Measurements from ENCODE around the gene ZC3H4. TPM values are rescaled to one million over a fixed set of nuclear protein-coding genes. Genes with fewer than 3 reads are reported as not detected.

ZC3H4 gene
- total RNA-seq, 1 experiment from 2014 or later, result 105 TPM

- H3K9ac ChIP-seq (ENCODE audit: extremely low read depth, insufficient read length, low read length), result no peak overlapping the region
- H3K4ac ChIP-seq (ENCODE audit: low read depth, low read length), result no peak overlapping the region
- H3K27me3 Mint-ChIP-seq (ENCODE audit: low read depth), result no peaks in the 10 kb centered on the region
- no peaks in the 10 kb centered on the region for H3K9me3 ChIP-seq (ENCODE audit: control insufficient read depth, low read depth, low read length)
- no peak overlapping the region for H2BK12ac ChIP-seq (ENCODE audit: insufficient read length, low read depth, low read length)
- no peak overlapping the region for H2AFZ ChIP-seq (ENCODE audit: low read length)
- no peak overlapping the region for H3K56ac ChIP-seq (ENCODE audit: insufficient read length, low read depth, low read length)
- H3K4me3 Mint-ChIP-seq, result no peak overlapping the region
- peaks cover 3% of the 10 kb centered on the region for H3K79me1 ChIP-seq (ENCODE audit: insufficient read depth, low read depth, low read length, poor library complexity, severe bottlenecking)
- H3K27ac Mint-ChIP-seq, result peak overlapping the region in 2 of 3 experiments; percentile 21 to 60; a peak in 4 of 7 replicates
- no peaks in the 10 kb centered on the region for H3K9me3 Mint-ChIP-seq
- H3K79me2 ChIP-seq (ENCODE audit: insufficient read depth, low read length), result peaks cover 23% of the 10 kb centered on the region; the same call in 1 of the 2 replicates
- H3K27me3 ChIP-seq (ENCODE audit: insufficient read depth, low read length), result no peaks in the 10 kb centered on the region
- no peak overlapping the region for H3K14ac ChIP-seq (ENCODE audit: insufficient read depth, low read length)
- peaks cover 44 to 49% of the 10 kb centered on the region in 2 experiments for H3K4me1 Mint-ChIP-seq
- H3T11ph ChIP-seq (ENCODE audit: low read length), result no peak overlapping the region
- no peak overlapping the region for H4K8ac ChIP-seq (replicated peaks; ENCODE audit: insufficient read length, low read depth, low read length)
- H4K20me1 ChIP-seq (ENCODE audit: control insufficient read depth, insufficient read depth, insufficient read length), result no peaks in the 10 kb centered on the region
- H3K36me3 Mint-ChIP-seq (ENCODE audit: insufficient read depth in 1 of 3, low read depth in 3 of 3), result peaks cover 17 to 43% (median 36%) of the 10 kb centered on the region in 3 experiments
- H4K5ac ChIP-seq (ENCODE audit: insufficient read length, low read depth, low read length), result no peak overlapping the region
- H3K23ac ChIP-seq (ENCODE audit: insufficient read length, low read depth, low read length), result no peak overlapping the region
- no peak overlapping the region for H3K27ac ChIP-seq (ENCODE audit: insufficient read length, low read depth, low read length)
- peaks cover 15% of the 10 kb centered on the region for H3K23me2 ChIP-seq (ENCODE audit: insufficient read length, low read depth, low read length, poor library complexity, severe bottlenecking)
- no peak overlapping the region for H2BK5ac ChIP-seq (ENCODE audit: insufficient read length, low read length)
- no peak overlapping the region for H2AK5ac ChIP-seq (ENCODE audit: insufficient read length, low read length)
- no peak for DNase-seq
- no peak overlapping the region for H3K18ac ChIP-seq (ENCODE audit: insufficient read length, low read depth, low read length)
- H2BK20ac ChIP-seq (ENCODE audit: low read depth, low read length, poor library complexity, severe bottlenecking), result no peak overlapping the region
- H2BK120ac ChIP-seq (ENCODE audit: low read depth, low read length, poor library complexity, severe bottlenecking), result no peak overlapping the region
- no peak overlapping the region for H2BK15ac ChIP-seq (ENCODE audit: low read depth, low read length)
- H3K4me1 ChIP-seq (ENCODE audit: insufficient read depth, low read length), result peaks cover 11% of the 10 kb centered on the region
- H3K4me2 ChIP-seq (ENCODE audit: insufficient read depth, insufficient read length, low read length), result no peak overlapping the region
- H4K91ac ChIP-seq (ENCODE audit: insufficient read length, low read depth, low read length), result no peak overlapping the region
- WGBS (ENCODE audit: extremely low coverage, insufficient read length, low lambda C conversion rate), result no CpG with 5 or more reads among the region's 2 CpGs
- TF ChIP-seq, protein P1, sequence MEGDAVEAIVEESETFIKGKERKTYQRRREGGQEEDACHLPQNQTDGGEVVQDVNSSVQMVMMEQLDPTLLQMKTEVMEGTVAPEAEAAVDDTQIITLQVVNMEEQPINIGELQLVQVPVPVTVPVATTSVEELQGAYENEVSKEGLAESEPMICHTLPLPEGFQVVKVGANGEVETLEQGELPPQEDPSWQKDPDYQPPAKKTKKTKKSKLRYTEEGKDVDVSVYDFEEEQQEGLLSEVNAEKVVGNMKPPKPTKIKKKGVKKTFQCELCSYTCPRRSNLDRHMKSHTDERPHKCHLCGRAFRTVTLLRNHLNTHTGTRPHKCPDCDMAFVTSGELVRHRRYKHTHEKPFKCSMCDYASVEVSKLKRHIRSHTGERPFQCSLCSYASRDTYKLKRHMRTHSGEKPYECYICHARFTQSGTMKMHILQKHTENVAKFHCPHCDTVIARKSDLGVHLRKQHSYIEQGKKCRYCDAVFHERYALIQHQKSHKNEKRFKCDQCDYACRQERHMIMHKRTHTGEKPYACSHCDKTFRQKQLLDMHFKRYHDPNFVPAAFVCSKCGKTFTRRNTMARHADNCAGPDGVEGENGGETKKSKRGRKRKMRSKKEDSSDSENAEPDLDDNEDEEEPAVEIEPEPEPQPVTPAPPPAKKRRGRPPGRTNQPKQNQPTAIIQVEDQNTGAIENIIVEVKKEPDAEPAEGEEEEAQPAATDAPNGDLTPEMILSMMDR (conservative IDR thresholded peaks at IDR 0.05), result no peak
These were observed 7.7 kb downstream of the ZC3H4 start for GRCh38 chr19:47105874-47106273.

Measured in H9 (cell line).